ENCODE results near the gene PRDM2. TPM values are rescaled to one million over a fixed set of nuclear protein-coding genes. Genes with fewer than 3 reads are reported as not detected.

PRDM2 gene
- total RNA-seq, 6 experiments from 2014 or later, result 20.9 to 26.9 (median 25.7) TPM

GRCh38 chr1:13757693-13758092 is 57.7 kb downstream of the PRDM2 start:
- TF ChIP-seq, protein P1, sequence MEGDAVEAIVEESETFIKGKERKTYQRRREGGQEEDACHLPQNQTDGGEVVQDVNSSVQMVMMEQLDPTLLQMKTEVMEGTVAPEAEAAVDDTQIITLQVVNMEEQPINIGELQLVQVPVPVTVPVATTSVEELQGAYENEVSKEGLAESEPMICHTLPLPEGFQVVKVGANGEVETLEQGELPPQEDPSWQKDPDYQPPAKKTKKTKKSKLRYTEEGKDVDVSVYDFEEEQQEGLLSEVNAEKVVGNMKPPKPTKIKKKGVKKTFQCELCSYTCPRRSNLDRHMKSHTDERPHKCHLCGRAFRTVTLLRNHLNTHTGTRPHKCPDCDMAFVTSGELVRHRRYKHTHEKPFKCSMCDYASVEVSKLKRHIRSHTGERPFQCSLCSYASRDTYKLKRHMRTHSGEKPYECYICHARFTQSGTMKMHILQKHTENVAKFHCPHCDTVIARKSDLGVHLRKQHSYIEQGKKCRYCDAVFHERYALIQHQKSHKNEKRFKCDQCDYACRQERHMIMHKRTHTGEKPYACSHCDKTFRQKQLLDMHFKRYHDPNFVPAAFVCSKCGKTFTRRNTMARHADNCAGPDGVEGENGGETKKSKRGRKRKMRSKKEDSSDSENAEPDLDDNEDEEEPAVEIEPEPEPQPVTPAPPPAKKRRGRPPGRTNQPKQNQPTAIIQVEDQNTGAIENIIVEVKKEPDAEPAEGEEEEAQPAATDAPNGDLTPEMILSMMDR (IDR thresholded peaks at IDR 0.05), result no peak
- Mint-ChIP-seq H3K36me3 (ENCODE audit: low read depth) (no peaks in the 10 kb centered on the region; the same call in 1 of the 2 replicates), H3K27ac (no peak overlapping the region), H3K27me3 (ENCODE audit: insufficient read depth) (no peaks in the 10 kb centered on the region), H3K9me3 (no peaks in the 10 kb centered on the region), H3K4me1 (ENCODE audit: low read depth) (peaks cover 65% of the 10 kb centered on the region), H3K4me3 (no peak overlapping the region)
- no peak for DNase-seq

DNA sequence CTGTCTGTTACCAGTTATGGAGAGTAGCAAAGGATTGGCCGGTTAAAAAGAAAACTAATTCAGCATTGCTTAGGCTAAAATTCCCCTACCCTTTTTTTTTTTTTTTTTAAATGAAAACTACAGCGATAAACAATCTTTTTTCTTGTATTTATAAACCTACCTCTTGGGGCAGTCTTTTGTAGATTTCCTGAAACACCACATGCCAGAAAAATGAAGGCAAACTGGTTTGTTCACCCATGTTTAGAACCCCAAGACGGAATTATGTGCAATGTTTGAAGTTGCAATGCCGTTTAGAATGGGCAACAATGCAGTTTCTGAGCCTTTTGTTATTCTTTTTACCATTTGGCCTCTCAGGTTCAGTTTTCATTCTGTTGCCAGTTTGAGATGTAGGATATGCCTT is 59.1 kb downstream of the PRDM2 start:
- TF ChIP-seq, protein P1 (IDR thresholded peaks at IDR 0.05), result peak; percentile 32
- no peaks in the 10 kb centered on the region for H3K36me3 Mint-ChIP-seq (ENCODE audit: low read depth)
- DNase-seq, result no peak

GRCh38 chr1:13760340-13760739 is 60.4 kb downstream of the PRDM2 start:
- no peak for DNase-seq
- no peak overlapping the region for H3K4me3 Mint-ChIP-seq
- TF ChIP-seq, protein P1 (IDR thresholded peaks at IDR 0.05), result no peak
- no peaks in the 10 kb centered on the region for H3K27me3 Mint-ChIP-seq (ENCODE audit: insufficient read depth)
- no peaks in the 10 kb centered on the region for H3K9me3 Mint-ChIP-seq
- peaks cover 65% of the 10 kb centered on the region for H3K4me1 Mint-ChIP-seq (ENCODE audit: low read depth)
- H3K27ac Mint-ChIP-seq, result no peak overlapping the region
- no peaks in the 10 kb centered on the region for H3K36me3 Mint-ChIP-seq (ENCODE audit: low read depth)

More for the DNA sequence above, 59.1 kb downstream of the PRDM2 start:
- H3K27me3 Mint-ChIP-seq (ENCODE audit: insufficient read depth), result no peaks in the 10 kb centered on the region
- no peak overlapping the region for H3K27ac Mint-ChIP-seq
- peaks cover 65% of the 10 kb centered on the region for H3K4me1 Mint-ChIP-seq (ENCODE audit: low read depth)
- no peaks in the 10 kb centered on the region for H3K9me3 Mint-ChIP-seq
- H3K4me3 Mint-ChIP-seq, result no peak overlapping the region

DNA sequence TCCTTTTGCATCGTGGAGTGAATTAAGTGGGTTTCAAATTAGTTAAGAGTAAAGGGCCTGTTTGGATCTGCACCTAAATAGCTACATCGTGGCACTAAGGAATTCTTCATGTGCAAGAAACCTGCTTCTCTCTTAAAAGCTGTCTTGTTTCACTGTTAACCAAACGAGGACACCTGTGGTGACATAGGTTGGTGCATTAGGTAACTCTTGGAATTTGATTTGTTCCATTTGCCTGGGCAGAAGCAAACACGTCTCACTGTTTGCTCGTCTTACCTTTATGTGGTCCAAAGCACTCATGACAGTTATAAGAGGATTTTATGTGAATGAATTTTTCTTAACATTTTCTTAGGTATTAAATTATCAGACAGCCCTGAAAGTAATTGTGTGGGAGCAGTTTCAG is 60.9 kb downstream of the PRDM2 start:
- H3K9me3 Mint-ChIP-seq, result no peaks in the 10 kb centered on the region
- TF ChIP-seq, protein P1 (IDR thresholded peaks at IDR 0.05), result no peak
- no peaks in the 10 kb centered on the region for H3K36me3 Mint-ChIP-seq (ENCODE audit: low read depth)
- no peaks in the 10 kb centered on the region for H3K27me3 Mint-ChIP-seq (ENCODE audit: insufficient read depth)
- no peak overlapping the region for H3K4me3 Mint-ChIP-seq
- peaks cover 69% of the 10 kb centered on the region for H3K4me1 Mint-ChIP-seq (ENCODE audit: low read depth)
- H3K27ac Mint-ChIP-seq, result no peak overlapping the region
- no peak for DNase-seq

DNA sequence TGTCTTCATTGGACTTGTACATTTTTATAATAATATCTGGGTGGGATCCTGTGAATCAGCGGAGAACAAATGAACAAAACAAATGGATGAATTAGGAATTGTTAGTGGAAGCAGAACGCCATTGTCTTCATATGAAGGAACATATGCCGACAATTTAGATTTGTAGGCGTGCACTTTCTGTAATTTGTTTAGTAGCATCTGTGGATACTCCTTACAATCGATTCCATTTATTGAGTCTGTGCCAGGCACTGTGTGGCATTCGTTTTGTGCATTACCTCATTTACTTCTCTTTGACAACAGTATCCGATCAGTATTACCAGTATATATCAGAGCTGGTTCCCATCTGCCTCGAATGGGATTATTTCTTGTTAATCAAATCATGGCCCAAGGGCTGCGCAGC is 61.9 kb downstream of the PRDM2 start:
- Mint-ChIP-seq H3K4me1 (ENCODE audit: low read depth) (peaks cover 70% of the 10 kb centered on the region), H3K27ac (no peak overlapping the region), H3K9me3 (no peaks in the 10 kb centered on the region), H3K4me3 (no peak overlapping the region), H3K27me3 (ENCODE audit: insufficient read depth) (no peaks in the 10 kb centered on the region), H3K36me3 (ENCODE audit: low read depth) (no peaks in the 10 kb centered on the region)
- TF ChIP-seq, protein P1 (IDR thresholded peaks at IDR 0.05), result no peak
- DNase-seq, result no peak

- H3K9me3 Mint-ChIP-seq, result no peaks in the 10 kb centered on the region
- H3K27me3 Mint-ChIP-seq (ENCODE audit: insufficient read depth), result no peaks in the 10 kb centered on the region
- TF ChIP-seq, protein P1 (IDR thresholded peaks at IDR 0.05), result no peak
- H3K36me3 Mint-ChIP-seq (ENCODE audit: low read depth), result no peaks in the 10 kb centered on the region
- no peak overlapping the region for H3K27ac Mint-ChIP-seq
- no peak overlapping the region for H3K4me3 Mint-ChIP-seq
- no peak for DNase-seq
- peaks cover 70% of the 10 kb centered on the region for H3K4me1 Mint-ChIP-seq (ENCODE audit: low read depth)
Observed at GRCh38 chr1:13762642-13763041, 62.7 kb downstream of the PRDM2 start.

All from HFFc6 (cell line).